GM12891 (cell line): Measurements from ENCODE around the gene GORASP1.

Source experiments
- DNase-seq: peaks from one replicate; pipeline ENCODE4 v3.0.0; 2011; ENCODE audit warnings: low spot score; ENCODE audit not compliant: insufficient read length
- FAIRE-seq: peaks from 2 replicates; lab custom pipeline; 2011; peaks lifted over from hg19 to GRCh38; lab: Jason Lieb, UNC
- PAX5 ChIP-seq: IDR thresholded peaks from 2 replicates; pipeline ENCODE4 v1.6.1; 2011; ENCODE audit warnings: low read length, moderate library complexity, mild to moderate bottlenecking; ENCODE audit not compliant: insufficient read depth, severe bottlenecking
- POLR2A ChIP-seq: IDR thresholded peaks from 2 replicates; pipeline ENCODE4 v1.6.1; 2011; ENCODE audit warnings: low read depth, low read length, control low read depth
- POLR2AphosphoS5 ChIP-seq: IDR thresholded peaks from 2 replicates; pipeline ENCODE4 v1.6.1; 2011; ENCODE audit warnings: low read depth, low read length, control low read depth
- POU2F2 ChIP-seq: IDR thresholded peaks from 2 replicates; pipeline ENCODE4 v1.6.1; 2011; ENCODE audit warnings: low read depth, mild to moderate bottlenecking, control low read depth, low read length, moderate library complexity
- SPI1 ChIP-seq: IDR thresholded peaks from 2 replicates; pipeline ENCODE4 v1.6.1; 2011; ENCODE audit warnings: low read depth, low read length, control low read depth
- TAF1 ChIP-seq: IDR thresholded peaks from 2 replicates; pipeline ENCODE4 v1.6.1; 2011; ENCODE audit warnings: low read depth, low read length, control low read depth

The GORASP1 gene

DNA sequence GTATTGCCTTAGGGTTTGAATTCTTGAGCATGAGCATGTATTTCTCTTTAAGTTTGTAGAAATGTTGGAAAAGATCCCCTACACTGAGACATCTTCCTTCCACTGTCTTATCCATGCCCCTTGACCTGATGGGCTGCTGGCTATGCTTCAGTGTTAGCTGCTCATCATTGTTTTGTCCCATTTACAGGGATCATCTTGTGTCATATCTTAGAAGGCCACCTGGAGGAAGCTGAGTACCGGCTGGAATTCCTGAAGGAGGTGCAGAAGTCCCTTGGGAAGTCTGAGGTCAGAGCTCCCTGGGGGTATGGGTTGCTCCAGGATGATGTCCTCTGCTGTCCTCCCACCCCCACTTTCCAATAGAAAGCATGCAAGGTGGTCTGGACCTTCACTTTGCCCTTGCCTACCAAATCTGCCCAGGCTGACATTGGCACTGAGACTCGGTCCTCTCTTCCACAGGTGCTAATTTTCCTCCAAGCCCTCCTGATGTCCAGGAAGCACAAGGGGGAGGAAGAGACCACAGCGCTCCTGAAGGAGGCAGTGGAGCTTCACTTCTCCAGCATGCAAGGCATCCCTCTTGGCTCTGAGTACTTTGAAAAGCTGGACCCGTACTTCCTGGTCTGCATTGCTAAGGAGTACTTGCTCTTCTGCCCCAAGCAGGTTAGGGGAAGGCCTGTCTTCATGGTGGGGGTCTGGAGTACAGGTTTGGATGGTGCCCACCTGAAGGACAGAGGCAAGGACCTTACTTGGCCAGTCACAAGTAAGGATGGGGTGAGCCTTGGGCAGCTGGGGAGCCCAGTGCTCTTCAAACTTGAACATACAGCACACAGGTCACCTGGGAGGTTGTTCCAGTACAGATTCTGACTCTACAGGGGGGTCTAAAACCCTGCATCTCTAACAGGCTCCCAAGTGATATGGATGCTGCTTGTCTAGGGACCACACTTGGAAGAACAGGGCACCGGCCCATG, 17.7 kb upstream of the GORASP1 start:
- FAIRE-seq (no peak), DNase-seq (no peak)
- TF ChIP-seq PAX5 (no peak), TAF1 (no peak), POLR2AphosphoS5 (no peak), POLR2A (no peak), POU2F2 (no peak), SPI1 (no peak)

GRCh38 chr3:39122813-39123212, 15.4 kb upstream of the GORASP1 start:
- FAIRE-seq (peak; percentile 92), DNase-seq (no peak)
- TF ChIP-seq TAF1, result no peak
- no peak for TF ChIP-seq SPI1
- TF ChIP-seq POLR2A, result no peak

DNA sequence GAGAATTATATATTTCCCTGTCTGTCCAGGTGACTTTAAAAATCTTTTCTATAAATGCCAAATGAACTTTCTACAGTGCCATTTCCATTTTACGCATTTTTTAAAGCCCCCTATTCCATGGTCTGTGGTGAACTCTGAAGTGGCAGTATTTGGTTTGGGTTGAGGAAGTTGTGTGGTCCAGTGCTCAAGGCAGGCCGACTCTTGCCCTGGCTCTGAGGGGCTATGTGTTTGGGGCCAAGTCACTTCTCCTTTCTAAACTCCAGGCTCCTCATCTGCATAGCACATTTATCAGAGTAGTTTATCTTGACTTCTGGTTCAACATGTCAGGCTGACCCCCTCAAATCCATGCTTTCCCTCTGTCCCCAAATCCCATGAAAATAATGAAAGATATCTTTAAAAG, 14.2 kb upstream of the GORASP1 start:
- TF ChIP-seq TAF1 (no peak), POU2F2 (no peak), POLR2A (no peak), SPI1 (peak; percentile 24; the same call in 1 of the 2 replicates), POLR2AphosphoS5 (no peak), PAX5 (no peak)
- DNase-seq (no peak), FAIRE-seq (no peak)

DNA sequence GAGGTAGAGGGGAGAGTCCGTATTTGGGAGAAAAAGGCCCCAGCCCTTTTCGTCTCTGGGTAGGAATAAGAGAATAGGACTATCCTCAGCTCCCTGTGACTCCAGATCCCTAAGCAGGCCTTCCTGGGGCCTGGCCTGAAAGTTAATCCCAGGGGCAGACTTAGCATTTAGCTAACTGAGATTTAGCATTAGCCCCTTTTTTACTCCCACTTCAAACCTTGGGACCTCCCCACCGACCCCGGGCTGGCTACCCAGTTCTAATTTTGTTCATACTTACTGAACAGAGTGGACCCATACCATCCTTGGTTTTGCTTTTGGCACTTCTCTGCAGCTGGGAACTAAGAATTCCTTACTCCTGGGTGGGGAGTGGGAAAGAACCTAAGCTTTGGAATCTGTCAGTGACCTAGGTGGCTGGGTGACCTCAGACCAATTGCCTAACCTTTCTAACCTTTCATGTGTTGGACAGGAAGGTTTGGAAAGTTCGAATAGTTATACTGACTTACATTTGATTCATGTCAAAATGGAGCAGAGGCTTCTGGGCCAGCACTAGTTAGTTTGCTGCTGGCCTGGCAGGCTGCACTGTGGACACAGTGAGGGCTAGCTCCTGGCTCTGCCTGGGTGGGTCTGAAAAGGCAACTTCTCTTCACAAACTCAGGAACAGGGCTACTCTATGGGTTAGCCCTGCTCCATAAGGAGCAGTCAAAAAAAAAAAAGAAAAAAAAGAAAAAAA, 11.7 kb upstream of the GORASP1 start:
- TF ChIP-seq TAF1 (no peak), PAX5 (no peak), POU2F2 (no peak), POLR2AphosphoS5 (no peak), POLR2A (no peak), SPI1 (no peak)
- FAIRE-seq (peak; percentile 5), DNase-seq (no peak)

DNA sequence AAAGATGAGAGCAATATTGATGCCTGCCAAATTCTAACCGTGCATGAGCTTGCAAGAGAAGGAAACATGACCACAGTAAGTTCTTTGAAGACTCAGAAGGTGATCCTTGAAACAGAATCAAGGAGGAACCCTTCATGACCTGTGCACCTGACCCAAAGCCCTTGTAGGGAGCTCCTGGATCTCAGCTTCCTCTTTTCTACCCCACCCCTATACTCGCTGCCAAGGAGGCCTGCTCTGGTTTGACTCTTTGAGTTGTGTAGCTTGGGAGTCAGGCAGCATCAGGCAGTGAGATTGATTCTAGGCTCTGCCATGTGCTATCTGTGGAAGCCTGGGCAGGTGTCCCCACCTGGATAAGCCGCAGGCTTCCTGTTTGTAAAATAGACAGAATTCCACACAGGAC, 10.7 kb upstream of the GORASP1 start:
- TF ChIP-seq PAX5 (no peak), SPI1 (peak; percentile 17; the same call in 1 of the 2 replicates)
- DNase-seq (no peak), FAIRE-seq (no peak)

DNA sequence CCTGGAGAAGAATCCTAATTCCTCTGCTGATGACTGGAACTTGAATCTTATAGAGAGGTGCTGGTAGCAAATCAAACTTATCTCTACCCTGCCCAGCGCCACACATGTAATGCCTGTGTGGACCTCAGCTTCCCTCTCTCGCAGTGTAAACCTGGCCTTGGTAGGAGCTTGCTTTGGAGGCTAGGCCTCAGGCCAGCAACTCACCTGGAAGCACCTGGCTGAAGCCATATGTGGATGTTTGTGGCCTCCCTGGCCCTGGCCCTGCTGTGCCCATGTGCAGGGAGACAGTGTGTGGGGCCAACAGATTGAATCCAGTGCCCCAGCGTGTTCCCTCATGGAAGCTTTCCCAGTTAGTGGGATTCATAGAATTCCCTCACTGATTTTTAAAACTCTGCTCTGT, 8.4 kb upstream of the GORASP1 start:
- DNase-seq (no peak), FAIRE-seq (no peak)
- TF ChIP-seq TAF1 (no peak), PAX5 (no peak), POLR2A (no peak), POLR2AphosphoS5 (no peak), POU2F2 (no peak)

DNA sequence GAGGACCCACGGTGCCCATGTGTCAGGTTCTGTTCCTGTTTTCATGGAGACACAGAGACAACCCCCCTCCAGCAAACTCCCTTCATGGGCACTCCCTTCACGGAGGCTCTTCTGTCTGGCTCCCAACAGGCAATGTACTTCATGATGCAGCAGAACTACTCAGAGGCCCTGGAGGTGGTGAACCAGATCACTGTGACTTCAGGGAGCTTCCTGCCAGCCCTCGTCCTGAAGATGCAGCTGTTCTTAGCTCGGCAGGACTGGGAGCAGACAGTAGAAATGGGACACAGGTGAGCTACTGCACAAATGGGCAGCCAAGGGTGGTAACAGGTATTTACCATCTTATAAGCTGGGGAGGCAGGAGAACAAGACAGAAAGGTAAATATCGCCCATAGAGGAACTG, 7.0 kb upstream of the GORASP1 start:
- no peak for FAIRE-seq
- no peak for DNase-seq
- TF ChIP-seq POLR2A (no peak), POLR2AphosphoS5 (no peak), PAX5 (no peak), POU2F2 (no peak), SPI1 (no peak), TAF1 (no peak)

DNA sequence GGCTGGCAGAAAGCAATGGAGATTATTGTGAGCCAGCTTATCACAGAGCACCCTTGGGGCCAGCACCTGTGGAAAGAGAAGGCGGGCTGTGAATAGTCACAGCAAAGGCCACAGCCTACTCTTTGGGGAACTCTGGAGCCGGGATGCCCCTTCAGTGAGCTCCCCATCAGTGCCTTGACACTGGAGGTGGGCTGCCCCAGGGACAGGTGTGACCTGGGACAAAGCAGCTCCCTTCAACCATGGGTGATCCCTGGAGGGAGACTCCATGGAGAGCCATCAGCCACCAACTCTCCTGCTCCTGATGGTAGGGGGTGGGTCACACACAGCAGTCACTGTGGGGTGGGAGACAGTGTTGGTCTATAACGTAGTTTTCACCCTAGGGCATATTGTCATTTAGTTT, 5.9 kb upstream of the GORASP1 start:
- no peak for FAIRE-seq
- TF ChIP-seq POLR2A (no peak), TAF1 (no peak), PAX5 (no peak), POLR2AphosphoS5 (no peak), POU2F2 (no peak), SPI1 (no peak)
- DNase-seq, result no peak

DNA sequence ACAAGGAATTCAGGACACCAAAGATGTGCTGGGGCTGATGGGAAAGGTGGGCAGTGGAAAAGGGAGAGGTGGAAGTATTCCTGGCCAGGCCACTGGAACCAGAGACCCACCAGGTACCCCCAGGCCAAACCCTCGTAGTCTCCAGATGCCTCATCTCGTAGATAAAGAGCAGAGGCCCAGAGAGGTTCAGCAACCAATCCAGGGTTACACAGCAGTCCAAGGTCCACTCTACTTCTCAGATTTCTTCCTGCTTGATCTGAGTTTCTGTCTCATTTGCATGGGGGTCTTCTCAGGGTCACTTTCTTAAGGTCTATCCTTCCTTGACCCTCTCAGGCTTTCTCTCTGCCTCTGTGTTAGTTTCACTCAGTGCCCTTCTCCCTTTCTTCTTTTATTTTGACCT, 5.1 kb upstream of the GORASP1 start:
- DNase-seq, result no peak
- no peak for FAIRE-seq
- no peak for TF ChIP-seq POLR2A
- no peak for TF ChIP-seq SPI1
- TF ChIP-seq POLR2AphosphoS5, result no peak
- no peak for TF ChIP-seq POU2F2
- TF ChIP-seq PAX5, result no peak
- TF ChIP-seq TAF1, result no peak
